Activated CD4-positive, alpha-beta T cell treated with anti-CD3 and anti-CD28 coated beads, Interleukin-2, amount 50 U/mL, for 1 hour (primary cell): ENCODE measurements around the gene CLBA1.

Source experiments
- DNase-seq: peaks from one replicate; pipeline ENCODE4 v3.0.0-alpha.2; 2020

CLBA1 gene

DNA sequence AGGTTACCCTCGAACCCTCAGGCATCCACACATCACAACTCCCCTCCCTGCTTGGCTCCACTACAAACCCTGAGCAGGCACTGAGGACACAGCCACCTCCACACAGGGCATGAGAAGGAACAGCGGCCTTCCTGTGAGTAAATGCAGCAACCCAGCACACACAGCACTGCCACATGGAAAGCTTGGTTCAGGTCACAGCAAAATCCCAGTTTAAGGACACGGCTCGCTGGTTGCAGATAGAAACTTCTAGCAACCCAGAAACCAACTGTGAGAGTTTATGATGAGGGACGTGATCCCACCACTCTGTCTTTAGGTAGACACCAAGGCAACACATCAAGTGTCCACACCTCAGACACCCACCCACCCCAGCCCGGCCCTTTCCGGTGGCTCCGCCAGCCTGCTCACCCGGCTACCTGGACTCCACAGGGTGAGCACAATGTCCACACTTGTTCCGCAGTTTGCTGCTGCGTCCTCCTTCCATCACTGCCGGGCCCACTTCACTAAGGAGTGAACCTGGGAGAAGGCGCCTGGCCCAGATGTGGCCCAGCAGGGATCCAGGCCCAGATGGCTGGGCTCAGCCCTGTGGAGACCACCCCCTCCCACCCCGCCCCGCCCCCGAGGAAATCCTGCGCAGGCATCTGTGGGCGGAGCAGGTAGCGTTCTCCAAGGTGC, 22.1 kb downstream of the CLBA1 start:
- DNase-seq: no peak

DNA sequence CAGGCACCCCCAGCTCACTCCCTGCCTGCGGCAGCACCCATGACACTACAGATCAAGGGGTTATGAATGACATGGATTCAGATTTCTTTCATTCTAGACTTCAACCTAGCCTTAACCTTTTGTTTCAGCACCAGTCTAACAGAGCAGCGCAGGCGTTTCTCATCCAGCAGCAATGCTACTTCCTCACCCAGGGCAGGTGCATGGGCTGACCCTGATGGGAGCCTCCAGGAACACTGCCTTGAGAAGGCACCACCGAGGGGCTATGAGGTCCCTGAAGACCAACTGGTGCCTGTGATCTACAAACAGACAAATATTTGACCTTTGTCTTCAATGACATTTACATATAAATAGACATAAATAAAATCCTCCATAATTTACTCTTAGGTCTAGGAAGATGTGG, 24.5 kb downstream of the CLBA1 start:
- no peak for DNase-seq

DNA sequence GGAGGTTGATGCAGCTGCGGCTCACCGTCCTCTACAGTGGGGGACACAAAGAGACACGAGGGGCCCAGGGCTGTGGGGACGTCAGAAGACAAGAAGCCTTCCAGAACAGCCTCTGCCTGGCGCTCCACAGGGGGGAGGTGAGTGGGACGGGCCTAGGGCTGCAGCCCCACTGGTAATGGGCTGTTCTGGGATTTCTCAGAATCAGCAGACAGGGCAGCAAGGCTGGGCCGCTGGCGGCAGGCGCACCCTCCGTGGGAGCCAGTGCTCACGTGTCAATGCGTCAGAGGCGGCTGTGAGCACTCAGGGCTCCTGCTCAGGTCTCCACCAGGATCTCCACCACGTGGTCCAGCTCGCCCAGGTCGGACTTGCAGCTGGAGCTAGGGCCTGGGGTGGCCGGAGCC, 25.3 kb downstream of the CLBA1 start:
- DNase-seq: no peak

DNA sequence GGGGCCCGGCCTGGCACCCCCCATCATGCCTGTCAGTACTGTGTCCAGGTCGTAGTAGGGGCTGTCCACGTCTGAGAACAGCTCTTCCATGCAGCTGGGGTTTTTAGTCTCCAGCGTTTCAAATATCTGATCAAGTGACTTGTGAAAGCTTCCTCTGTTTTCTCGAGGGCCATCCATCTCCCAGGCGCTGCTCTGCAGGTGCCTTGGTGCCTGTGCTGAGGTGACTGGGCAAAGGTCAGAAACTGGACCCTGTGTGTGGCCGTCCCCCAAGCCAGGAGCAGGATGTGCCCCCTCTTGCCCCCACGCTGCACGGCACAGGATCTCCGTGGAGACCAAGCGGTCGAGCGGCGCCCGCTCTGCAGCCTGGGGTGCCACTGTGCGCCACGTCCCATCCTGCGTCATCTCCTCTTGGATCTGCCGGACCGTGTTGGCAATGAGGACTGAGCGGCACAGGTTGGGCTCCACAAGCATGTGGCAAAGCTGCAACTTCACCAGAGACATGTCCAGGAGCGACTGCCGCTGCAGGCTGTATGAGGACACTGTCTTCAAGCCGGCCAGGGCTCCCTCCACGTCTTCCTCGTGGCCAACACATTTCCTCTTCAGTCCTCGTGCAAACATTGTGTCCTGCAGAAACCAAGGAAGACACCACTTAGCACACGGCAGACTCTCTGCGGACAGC, 25.9 kb downstream of the CLBA1 start:
- no peak for DNase-seq

DNA sequence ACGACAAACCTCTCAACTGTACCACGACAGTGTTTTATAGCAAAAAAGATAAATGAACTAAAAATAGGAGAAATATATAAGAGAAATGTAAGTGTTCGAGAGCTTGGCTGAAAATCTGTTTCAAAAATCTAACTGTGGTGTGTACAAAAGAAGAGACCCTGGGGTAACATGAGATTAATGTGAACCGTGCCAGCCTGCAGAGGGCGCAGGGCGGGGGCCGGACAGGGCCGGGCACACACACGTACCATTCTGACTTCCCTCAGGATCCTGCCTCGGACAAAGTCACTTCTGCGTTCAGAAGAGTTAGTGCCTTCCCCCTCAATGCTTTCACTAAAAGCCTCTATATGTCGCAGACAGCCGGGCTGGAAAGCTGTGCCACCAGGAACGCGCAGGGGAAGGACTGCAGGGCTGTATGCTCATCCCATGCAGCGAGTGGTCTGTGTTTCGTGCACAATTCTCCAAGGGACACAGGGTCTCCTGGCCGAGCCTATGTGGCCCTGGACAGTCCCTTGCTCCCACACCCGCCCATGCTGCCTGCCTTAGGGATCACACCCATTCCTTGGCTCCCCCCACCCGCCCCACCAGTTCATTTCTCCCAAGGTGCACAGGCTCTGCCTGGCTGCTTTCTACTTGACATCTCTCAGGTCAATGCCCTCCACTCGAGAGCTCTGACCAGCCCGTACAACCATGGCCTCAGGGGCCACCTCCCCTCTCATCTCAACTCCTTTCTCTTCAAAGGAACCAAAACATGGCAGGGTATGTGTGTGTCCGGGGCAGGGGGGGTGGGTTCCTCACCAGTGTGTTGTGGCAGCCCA, 26.8 kb downstream of the CLBA1 start:
- DNase-seq: no peak

DNA sequence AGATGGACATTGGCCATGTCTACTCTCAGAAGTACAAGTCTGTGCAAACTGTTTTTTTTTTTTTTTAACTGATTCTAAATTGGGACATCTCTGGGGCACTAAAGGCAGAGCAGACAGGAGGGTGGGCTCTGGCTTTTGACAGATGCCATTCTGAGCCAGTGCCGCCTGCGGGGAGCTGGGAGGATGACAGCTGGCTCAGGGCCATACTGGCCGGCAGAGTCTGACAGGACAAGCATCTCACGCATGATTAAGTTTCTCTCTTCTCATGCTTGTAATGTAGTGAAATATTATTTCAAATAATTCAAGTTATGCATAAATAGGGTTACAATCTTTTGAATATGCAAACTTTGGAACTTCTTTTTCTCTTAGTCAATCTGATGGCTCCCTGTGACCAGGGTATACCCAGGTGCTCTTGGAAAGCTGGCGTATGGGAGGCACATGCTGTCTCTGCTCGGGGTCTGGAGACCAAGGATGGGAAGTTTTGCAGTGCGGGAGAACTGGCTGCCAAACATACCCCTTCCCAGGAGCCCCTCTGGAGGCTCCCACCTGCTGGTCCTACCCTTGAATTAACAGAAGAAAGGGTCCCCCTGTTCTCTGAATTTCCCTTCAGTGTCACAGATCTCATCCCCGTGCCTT, 27.7 kb downstream of the CLBA1 start:
- DNase-seq: no peak

DNA sequence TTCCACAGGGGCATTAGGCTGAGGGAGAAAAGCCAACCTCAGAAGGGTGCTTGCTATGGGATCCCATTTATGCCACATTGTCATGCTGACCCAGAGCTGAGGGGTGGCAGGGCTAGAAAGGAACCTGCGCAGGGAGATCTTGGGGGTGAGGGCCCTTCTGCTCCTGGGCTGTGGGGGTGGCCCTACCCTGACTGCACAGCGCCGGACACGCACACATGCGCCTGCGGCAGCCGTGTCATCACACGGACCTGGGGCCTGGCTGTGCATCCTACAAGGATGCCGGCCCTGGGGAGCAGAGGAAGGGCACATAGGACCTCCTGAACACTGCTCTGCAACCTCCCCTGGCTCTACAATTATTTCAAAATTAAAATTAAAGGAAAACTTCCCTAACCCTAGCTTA, 28.4 kb downstream of the CLBA1 start:
- no peak for DNase-seq

DNA sequence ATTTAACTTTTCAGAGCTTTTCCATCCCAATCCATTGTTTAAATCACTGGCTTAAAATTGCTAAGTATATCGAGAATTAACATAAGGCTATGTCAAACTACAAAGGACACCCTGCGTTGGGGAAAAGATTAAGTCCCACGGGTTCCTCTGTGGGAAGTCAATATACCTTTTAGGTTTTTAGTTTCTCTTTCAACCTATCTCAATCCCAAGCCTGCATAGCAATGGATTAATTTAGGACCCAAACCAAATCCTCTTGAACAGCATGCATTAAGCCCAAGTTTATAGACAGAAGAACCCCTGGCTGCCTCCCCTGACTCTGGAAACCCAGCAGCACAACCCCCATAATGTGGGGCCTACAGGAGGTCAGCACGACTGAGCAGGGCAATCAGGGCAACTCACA, 29.0 kb downstream of the CLBA1 start:
- no peak for DNase-seq

DNA sequence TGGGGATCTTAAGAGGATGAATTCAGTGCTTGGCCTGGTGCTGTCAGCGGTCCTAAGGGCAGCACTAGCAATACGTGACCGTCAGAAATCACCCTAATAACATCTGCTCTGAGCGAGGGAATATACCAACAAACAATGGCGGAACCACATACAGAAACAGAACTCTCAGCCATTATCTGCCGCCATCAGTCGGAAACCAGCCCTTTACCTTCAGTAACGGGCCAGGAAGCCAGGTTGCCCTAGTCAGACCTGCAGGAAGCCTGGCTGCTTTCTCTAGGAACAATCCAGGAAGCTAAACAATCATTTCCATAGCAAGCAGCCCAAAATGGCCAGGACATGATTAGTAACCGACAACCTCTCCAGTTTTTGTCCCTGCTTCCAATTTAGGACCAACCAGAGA, 29.7 kb downstream of the CLBA1 start:
- DNase-seq: no peak

DNA sequence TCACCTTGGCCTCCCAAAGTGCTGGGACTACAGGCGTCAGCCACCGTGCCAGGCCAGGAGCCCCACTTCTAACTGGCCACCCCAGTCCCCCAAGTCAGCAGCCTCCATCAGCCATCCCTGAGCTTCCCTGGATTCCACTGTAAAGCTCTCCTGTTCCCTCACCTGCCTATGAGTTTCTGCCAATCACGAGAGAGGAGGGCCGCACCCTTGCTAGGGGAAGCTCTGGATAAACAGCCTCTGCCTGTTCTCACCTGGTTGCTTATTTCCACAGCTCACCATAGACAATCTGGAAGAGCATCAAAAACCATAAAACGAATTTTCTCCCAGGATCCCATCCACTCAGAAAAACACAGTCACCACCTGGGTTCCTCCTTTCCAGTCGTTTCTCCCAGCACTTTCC, 30.3 kb downstream of the CLBA1 start:
- no peak for DNase-seq

DNA sequence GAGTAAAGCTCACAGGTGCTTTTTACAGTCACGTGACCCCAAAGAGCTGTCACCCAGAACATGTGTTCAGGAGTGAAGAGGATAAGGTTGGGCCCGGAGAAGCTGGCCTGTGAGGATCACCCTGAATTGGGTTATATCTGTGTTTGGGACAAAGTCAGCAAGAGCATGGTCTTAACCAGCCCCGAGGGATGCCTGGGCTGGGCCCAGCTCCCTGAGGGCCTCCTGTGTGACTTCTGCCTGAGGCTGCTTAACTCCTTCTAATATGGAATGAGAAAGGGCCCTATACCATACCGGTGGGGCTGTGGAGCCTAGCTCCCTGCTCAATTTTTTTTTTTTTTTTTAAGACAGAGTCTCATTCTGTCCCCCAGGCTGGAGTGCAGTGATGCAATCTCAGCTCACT, 32.8 kb downstream of the CLBA1 start:
- DNase-seq: no peak

DNA sequence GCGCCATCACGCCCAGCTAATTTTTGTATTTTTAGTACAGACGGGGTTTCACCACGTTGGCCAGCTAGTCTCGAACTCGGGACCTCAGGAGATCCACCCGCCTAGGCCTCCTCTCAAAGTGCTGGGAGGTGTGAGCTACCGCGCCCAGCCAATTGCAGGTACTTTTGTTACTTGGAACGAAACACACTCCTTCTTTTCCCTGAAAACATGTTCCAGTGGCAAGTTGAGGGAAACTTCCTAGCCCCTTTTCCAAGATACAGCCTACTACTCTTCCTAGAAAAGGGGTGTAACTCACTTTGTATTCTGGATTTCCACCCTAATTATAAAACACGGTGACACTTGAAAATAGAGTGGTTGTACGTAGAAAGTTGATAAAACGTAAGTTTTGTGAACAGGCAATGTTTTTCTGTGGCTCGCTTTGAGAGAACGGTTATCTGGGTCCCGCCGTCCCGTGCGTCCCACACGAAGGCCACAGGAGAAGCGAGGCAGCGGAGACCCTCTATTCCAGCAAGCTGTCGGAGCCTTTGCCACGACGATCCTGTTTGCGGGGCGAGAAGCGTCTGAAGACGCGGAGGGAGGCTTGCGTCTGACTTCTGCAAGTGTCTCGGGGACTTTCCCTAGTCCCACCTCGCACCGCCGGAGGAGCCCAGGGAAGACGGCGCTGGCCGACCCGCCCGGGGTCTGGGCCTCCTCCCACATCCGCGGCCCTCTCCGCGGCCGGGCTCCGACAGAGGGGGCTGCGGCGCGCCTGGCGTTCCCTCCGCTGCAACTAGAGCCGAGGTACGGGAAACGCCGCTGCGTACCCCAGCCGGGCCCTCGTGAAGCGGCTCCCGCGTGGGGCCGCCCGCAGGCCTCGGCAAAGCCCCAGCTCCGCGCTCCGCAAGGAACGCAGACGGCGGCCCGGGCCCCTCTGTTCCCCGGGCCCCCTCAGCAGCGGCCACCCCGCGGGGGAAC, 34.5 kb downstream of the CLBA1 start:
- DNase-seq: peak; percentile 58

DNA sequence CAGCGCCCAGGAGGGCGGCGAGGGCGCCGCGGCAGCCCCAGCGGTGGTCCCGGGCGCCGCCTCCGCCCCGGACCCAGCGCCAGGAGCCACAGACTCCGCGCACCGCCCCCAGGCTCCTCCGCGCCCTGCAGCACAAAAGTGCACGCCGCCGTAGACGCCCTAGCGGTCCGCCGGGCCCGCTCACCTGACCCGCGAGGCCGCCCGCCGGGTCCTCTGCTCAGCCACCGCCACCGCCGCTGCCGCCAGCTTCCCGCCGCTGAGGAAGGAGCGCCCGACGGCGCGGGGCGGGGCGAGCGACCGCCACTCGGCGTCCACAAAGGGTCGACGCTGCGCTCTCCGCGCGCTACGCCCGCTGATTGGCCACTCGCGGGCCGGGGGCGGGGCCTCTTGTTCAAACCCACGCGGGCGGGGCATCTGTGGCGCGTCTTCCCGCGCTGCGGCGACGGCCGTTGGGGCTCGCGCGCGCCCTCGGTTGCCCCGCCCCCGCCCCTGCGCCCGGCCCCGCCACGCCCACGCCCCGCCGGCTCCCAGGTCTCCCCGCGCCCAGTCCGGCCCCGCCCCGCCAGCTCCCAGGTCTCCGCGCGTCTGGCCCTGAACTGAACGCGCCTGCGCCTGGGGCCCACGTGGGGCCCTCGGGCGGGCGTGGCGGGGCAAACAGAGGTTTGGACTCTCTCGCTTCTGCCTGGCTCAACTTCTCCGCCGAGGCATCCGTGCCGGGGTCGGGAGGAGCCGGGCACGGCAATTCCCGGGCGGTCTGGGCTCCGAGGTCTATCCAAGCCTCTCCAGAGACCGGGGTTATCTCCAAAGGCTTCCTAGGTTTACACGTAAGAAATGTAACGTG, 35.4 kb downstream of the CLBA1 start, which contains the start of gene CDCA4:
CDCA4 (minus strand) TSS at position 269 of the 841 bp plus-strand sequence. CDS start 9,154 bp downstream, outside the sequence.
- peak; percentile 97 for DNase-seq

DNA sequence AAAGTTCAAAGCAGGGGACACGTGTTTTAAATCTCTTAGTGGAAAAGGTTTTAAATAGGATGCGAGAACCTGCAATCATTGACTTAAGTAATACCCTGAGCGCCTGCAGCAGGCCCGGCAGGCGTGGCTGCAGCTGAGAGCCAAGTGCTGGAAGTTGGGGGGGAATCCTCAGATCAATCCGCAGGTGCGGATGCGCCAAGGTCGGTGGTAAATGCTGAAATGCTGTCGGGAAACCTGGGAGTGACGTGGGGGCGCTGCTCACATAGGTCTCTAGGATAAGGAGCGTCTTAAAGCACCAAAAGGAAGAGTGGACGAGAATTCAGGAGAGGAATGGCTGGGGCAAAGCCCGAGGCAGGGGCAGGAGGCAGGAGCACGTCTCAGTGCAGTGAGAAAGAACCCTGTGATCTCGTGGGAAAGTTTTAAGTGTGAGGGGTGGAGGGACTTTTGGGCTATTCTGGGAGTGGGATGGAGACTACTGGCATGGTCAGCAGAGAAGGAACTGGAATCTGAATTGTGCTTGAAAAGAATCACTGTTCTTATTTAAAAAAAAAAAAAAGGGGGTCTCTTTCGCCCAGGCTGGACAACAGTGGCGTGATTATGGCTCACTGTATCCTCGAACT, 36.2 kb downstream of the CLBA1 start:
- no peak for DNase-seq

DNA sequence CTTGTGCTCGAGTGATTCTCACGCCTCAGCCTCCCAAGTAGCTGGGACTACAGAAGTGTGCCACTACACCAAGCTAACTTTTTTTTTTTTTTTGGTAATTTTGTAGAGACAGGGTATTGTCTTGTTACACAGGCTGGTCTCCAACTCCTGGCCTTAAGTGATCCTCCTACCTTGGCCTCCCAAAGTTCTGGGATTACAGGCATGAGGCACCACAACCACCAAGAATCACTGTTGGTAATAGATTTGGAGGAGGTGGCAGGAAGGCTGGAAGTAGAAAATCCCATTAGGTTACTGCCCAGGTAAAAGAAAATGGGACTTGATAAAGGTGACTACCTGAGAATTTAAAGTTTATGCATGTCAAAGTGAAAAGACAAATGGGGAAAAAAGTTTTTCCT, 36.7 kb downstream of the CLBA1 start:
- DNase-seq: no peak

DNA sequence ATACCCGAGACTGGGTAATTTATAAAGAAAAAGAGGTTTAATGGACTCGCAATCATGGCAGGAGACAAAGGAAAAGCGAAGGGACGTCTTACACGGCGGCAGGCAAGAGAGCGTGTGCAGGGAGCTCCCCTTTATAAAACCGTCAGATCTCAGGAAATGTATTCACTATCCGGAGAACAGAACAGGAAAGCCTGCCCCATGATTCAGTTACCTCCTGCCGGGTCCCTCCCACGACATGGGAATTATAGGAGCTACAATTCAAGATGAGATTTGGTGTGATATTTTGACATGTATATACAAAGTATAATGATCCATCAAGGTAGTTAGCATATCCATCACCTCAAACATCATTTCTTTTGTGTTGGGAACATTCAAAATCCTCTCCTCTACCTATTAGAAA, 37.6 kb downstream of the CLBA1 start:
- no peak for DNase-seq

DNA sequence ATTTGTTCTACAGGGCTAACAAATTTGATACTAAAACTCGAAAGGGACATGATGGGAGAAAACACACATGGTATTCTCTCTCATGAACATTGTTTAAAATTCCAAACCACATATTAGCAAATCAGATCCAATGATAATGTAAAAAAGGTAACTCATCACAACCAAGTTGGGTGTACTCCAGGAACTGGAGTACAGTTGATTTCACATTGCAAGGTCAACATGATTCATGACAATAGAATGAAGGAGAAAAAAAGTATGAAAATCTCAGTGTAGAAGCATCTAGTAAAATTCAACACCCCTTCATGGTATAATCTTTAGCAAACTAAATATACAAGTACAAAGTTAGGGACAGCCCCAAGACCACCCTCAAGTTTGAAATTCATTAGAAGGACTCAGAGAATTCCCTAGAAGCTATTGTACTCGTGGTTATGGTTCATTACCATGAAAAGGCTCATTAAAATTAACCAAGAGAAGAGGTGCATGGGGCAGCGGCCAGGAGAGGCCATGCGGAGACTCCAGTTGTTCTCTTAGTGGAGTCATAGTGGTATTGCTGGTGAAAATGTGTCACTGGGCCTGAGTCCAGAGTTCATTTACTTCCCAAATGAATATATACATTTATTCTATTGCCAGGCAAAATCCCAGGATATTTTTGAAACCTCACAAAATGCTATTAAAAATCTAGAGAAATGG, 38.3 kb downstream of the CLBA1 start:
- DNase-seq: no peak

DNA sequence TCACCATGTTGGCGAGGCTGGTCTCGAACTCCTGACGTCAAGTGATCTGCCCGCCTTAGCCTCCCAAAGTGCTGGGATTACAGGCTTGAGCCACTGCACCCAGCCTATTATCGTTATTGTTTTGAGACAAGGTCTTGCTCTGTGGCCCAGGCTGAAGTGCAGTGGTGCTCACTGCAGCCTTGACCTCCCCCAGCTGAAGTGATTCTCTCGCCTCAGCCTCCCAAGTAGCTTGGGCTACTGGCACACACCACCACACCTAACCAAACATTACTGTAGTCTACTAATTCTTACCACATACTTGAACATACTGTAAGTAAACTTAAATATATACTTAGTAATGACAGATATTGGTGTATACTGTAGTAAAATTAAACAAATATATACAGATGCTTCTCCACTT, 39.8 kb downstream of the CLBA1 start:
- no peak for DNase-seq

DNA sequence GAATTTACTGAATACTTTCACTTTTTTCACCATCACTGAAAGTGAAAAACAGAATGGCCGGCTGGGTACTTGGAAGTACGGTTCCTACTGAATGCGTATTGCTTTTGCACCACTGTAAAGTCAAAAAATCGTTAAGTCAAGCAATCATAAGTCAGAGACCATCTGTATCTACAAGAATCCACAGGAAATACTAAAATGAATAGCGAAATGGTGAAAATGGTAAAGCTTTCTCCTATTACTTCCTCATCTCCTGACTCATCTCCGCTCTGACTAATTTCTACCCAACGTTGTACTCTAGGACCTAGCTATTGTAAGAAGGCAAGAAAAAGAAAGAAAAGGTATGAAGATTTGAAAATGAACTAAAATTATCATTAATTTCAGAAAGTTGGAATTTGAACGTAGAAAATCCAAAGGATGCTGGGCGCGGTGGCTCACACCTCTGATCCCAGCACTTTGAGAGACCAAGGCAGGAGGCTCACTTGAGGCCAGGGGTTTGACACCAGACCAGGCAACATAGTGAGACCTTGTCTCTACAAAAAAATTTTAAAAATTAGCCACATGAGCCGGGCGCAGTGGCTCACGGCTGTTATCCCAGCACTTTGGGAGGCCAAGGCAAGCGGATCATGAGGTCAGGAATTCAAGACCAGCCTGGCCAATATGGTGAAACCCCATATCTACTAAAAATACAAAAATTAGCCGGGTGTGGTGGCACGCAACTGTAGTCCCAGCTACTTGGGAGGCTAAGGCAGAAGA, 40.6 kb downstream of the CLBA1 start:
- no peak for DNase-seq
